Measurements from ENCODE around the gene FNDC3B.

DNA sequence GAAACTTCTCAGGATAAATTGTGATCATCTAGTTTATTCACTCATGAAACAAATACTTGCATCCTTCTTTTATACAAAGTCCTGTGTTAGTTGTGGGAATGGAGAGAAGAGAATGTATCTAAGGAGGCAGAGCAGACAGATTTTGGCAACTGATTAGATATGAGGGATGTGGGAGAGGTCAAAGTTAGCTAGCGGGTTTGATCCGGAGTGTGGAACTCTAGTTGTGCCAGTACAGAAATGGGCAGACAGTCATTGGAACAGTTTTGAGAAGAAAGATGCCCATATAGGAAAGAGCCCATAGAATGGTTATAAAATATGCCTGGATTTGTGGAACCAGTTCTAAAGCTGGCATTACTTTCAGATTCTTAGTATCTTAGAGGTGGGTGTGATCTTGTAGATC, 141.1 kb downstream of the FNDC3B start:
- no peak for TF ChIP-seq CTCF (IDR thresholded peaks at IDR 0.05)
- no peak for TF ChIP-seq EZH2 (IDR thresholded peaks at IDR 0.05; ENCODE audit: borderline replicate concordance, insufficient read depth, low read depth, low read length, poor library complexity, severe bottlenecking)

Data from B cell (primary cell).